ENCODE results near the gene ACTBL2. TPM values are rescaled to one million over a fixed set of nuclear protein-coding genes. Genes with fewer than 3 reads are reported as not detected.
A peak's percentile ranks its signal among the peaks of the same experiment; 100 is the strongest.

Gene ACTBL2
- total and polyA plus RNA-seq, 5 donors from 2014 or later: not detected

GRCh38 chr5:57453728-57454127 lies 28.9 kb downstream of the ACTBL2 start:
- Histone ChIP-seq H3K27ac (ENCODE audit: insufficient read depth, low read length, poor library complexity, severe bottlenecking) (no peak overlapping the region), H3K36me3 (ENCODE audit: control insufficient read depth, insufficient read depth, low read length) (no peaks in the 10 kb centered on the region), H3K27me3 (ENCODE audit: control insufficient read depth, insufficient read depth, low read length) (no peaks in the 10 kb centered on the region), H3K9me3 (ENCODE audit: control insufficient read depth in 2 of 2, low read length in 2 of 2) (no peaks in the 10 kb centered on the region), H3K4me3 (ENCODE audit: low read depth, low read length) (no peak overlapping the region), H3K4me1 (ENCODE audit: control insufficient read depth, insufficient read depth, low read length, poor library complexity, severe bottlenecking) (no peaks in the 10 kb centered on the region)
- Mint-ChIP-seq H3K9me3 (peaks cover 0 to 3% (median 0%) of the 10 kb centered on the region in 7 donors), H3K4me3 (no peak overlapping the region), H3K36me3 (no peaks in the 10 kb centered on the region), H3K4me1 (peaks cover 0 to 17% (median 2%) of the 10 kb centered on the region in 4 donors), H3K27me3 (no peaks in the 10 kb centered on the region), H3K27ac (no peak overlapping the region)
- ATAC-seq (ENCODE audit: low read depth in 2 of 2) (no peak), DNase-seq (no peak)

DNA sequence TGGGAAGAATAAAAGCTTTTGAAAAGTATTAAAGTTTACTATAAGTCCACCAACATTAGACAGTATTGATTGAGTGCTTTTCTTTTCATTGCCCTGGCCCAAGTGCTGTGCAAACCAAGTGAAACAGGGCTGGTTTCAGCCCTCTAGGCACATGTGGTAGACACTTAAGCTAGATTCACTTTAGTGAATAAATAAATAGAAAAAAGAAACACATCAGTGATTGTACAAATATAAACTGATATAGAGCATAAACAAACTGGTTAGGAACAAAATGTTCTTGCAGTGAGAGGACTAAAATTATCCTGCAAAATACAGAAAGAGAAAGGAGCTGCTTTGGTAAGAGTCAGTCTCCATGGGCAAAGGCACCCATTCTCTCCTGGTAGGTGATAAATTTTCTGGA lies 29.7 kb downstream of the ACTBL2 start:
- Histone ChIP-seq H3K27ac (ENCODE audit: insufficient read depth, low read length, poor library complexity, severe bottlenecking) (no peak overlapping the region), H3K4me3 (ENCODE audit: low read depth, low read length) (no peak overlapping the region), H3K4me1 (ENCODE audit: control insufficient read depth, insufficient read depth, low read length, poor library complexity, severe bottlenecking) (no peaks in the 10 kb centered on the region), H3K9me3 (ENCODE audit: control insufficient read depth in 2 of 2, low read length in 2 of 2) (no peaks in the 10 kb centered on the region), H3K27me3 (ENCODE audit: control insufficient read depth, insufficient read depth, low read length) (no peaks in the 10 kb centered on the region), H3K36me3 (ENCODE audit: control insufficient read depth, insufficient read depth, low read length) (no peaks in the 10 kb centered on the region)
- no peaks in the 10 kb centered on the region for H3K27me3 Mint-ChIP-seq
- H3K9me3 Mint-ChIP-seq: peaks cover 0 to 2% (median 0%) of the 10 kb centered on the region in 7 donors
- ATAC-seq (ENCODE audit: low read depth in 2 of 2): no peak
- no peaks in the 10 kb centered on the region for H3K36me3 Mint-ChIP-seq
- H3K4me1 Mint-ChIP-seq: peaks cover 0 to 17% (median 2%) of the 10 kb centered on the region in 4 donors
- no peak overlapping the region for H3K4me3 Mint-ChIP-seq
- no peak for DNase-seq
- no peak overlapping the region for H3K27ac Mint-ChIP-seq

- DNase-seq: peak in 2 of 3 donors; percentile 8 to 51
- H3K4me1 Mint-ChIP-seq: peaks cover 0 to 17% (median 2%) of the 10 kb centered on the region in 4 donors
- no peaks in the 10 kb centered on the region for H3K27me3 ChIP-seq (ENCODE audit: control insufficient read depth, insufficient read depth, low read length)
- H3K4me1 ChIP-seq (ENCODE audit: control insufficient read depth, insufficient read depth, low read length, poor library complexity, severe bottlenecking): no peaks in the 10 kb centered on the region
- no peaks in the 10 kb centered on the region for H3K9me3 ChIP-seq (ENCODE audit: control insufficient read depth in 2 of 2, low read length in 2 of 2)
- H3K4me3 ChIP-seq (ENCODE audit: low read depth, low read length): no peak overlapping the region
- peak overlapping the region in 1 of 4 donors; percentile 22 for H3K4me3 Mint-ChIP-seq
- H3K36me3 ChIP-seq (ENCODE audit: control insufficient read depth, insufficient read depth, low read length): no peaks in the 10 kb centered on the region
- H3K9me3 Mint-ChIP-seq: peaks cover 0 to 3% (median 0%) of the 10 kb centered on the region in 7 donors
- no peaks in the 10 kb centered on the region for H3K36me3 Mint-ChIP-seq
- H3K27ac ChIP-seq (ENCODE audit: insufficient read depth, low read length, poor library complexity, severe bottlenecking): no peak overlapping the region
- peaks cover 5% of the 10 kb centered on the region for H3K27me3 Mint-ChIP-seq
- peak; percentile 50 to 56 for ATAC-seq (ENCODE audit: low read depth in 2 of 2)
- H3K27ac Mint-ChIP-seq: no peak overlapping the region
Observed at GRCh38 chr5:57450991-57451876, 31.4 kb downstream of the ACTBL2 start.

DNA sequence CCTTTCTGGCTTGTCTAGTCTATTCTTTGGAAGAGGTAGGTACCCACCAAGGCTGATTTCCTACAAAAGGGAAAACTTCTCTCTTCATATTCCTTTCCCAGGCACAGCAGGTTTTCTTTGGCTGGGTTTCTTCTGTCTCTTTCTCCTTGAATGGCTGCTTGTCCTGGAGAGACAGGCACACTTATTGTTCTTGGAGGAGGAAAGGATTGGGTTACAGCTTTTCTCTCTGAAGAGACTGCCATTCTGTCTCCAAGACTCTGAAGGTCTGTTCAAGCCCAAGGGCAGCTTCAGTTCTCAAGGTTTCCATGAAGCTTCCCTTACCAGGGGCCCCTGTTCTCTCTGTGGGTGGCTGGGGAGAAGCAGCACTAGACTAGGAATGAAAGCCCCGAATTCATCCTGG lies 33.9 kb downstream of the ACTBL2 start:
- peaks cover 0 to 17% (median 2%) of the 10 kb centered on the region in 4 donors for H3K4me1 Mint-ChIP-seq
- no peak overlapping the region for H3K4me3 Mint-ChIP-seq
- peaks cover 0 to 3% (median 0%) of the 10 kb centered on the region in 7 donors for H3K9me3 Mint-ChIP-seq

GRCh38 chr5:57448287-57448686 lies 34.3 kb downstream of the ACTBL2 start:
- ATAC-seq (ENCODE audit: low read depth in 2 of 2): no peak
- Mint-ChIP-seq H3K27ac (no peak overlapping the region), H3K36me3 (no peaks in the 10 kb centered on the region), H3K9me3 (peaks cover 0 to 3% (median 0%) of the 10 kb centered on the region in 7 donors), H3K4me3 (no peak overlapping the region), H3K27me3 (peaks cover 13% of the 10 kb centered on the region), H3K4me1 (peaks cover 0 to 17% (median 2%) of the 10 kb centered on the region in 4 donors)
- H3K27me3 ChIP-seq (ENCODE audit: control insufficient read depth, insufficient read depth, low read length): peaks cover 4% of the 10 kb centered on the region
- no peak for DNase-seq
- H3K9me3 ChIP-seq (ENCODE audit: control insufficient read depth in 2 of 2, low read length in 2 of 2): no peaks in the 10 kb centered on the region
- H3K36me3 ChIP-seq (ENCODE audit: control insufficient read depth, insufficient read depth, low read length): no peaks in the 10 kb centered on the region
- H3K4me3 ChIP-seq (ENCODE audit: low read depth, low read length): no peak overlapping the region
- H3K4me1 ChIP-seq (ENCODE audit: control insufficient read depth, insufficient read depth, low read length, poor library complexity, severe bottlenecking): no peaks in the 10 kb centered on the region
- H3K27ac ChIP-seq (ENCODE audit: insufficient read depth, low read length, poor library complexity, severe bottlenecking): no peak overlapping the region

More for the DNA sequence above, 33.9 kb downstream of the ACTBL2 start:
- no peak overlapping the region for H3K27ac Mint-ChIP-seq
- no peaks in the 10 kb centered on the region for H3K36me3 Mint-ChIP-seq
- H3K4me3 ChIP-seq (ENCODE audit: low read depth, low read length): no peak overlapping the region
- no peak overlapping the region for H3K27ac ChIP-seq (ENCODE audit: insufficient read depth, low read length, poor library complexity, severe bottlenecking)
- H3K9me3 ChIP-seq (ENCODE audit: control insufficient read depth in 2 of 2, low read length in 2 of 2): no peaks in the 10 kb centered on the region
- no peaks in the 10 kb centered on the region for H3K4me1 ChIP-seq (ENCODE audit: control insufficient read depth, insufficient read depth, low read length, poor library complexity, severe bottlenecking)
- H3K27me3 Mint-ChIP-seq: peaks cover 9% of the 10 kb centered on the region
- DNase-seq: no peak
- H3K27me3 ChIP-seq (ENCODE audit: control insufficient read depth, insufficient read depth, low read length): peaks cover 2% of the 10 kb centered on the region
- no peak for ATAC-seq (ENCODE audit: low read depth in 2 of 2)
- no peaks in the 10 kb centered on the region for H3K36me3 ChIP-seq (ENCODE audit: control insufficient read depth, insufficient read depth, low read length)

DNA sequence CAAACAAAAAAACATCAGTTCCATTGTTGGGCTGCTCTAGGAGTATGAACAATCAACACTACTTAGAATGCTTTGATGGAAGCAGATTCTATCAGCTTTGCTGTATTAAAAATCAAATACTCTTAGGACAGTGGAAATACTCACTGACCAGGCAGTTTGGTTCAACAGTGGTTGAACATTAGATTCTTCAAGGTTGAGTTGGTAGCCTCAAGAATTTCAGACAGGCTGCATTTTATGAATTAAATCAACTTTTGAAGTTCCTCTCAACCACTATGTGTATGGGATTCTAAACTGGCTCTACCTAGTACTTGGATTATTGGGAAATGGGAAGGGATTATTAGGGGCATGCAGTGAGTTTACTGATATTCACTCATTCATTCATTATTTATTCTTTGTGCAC lies 35.0 kb downstream of the ACTBL2 start:
- no peaks in the 10 kb centered on the region for H3K36me3 ChIP-seq (ENCODE audit: control insufficient read depth, insufficient read depth, low read length)

DNA sequence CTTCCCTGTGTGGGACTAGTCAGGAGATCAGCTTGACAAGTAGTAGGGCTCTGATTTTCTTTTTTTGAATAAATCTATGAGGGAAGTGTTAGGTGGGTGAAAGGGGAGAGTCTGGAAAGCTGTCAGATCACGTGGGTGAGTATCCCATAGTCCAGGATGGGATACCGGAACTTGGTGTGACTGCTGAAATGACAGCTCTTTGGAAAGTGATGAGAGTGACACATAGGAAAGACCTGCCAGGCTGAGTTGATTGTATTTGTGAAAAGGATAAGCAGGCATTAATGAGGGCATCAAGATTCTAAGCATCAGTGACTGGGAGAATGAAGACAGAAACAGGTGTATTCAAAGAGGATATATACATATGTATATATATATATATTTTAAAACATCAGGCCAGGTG lies 35.6 kb downstream of the ACTBL2 start:
- no peaks in the 10 kb centered on the region for H3K9me3 ChIP-seq (ENCODE audit: control insufficient read depth in 2 of 2, low read length in 2 of 2)
- Mint-ChIP-seq H3K9me3 (peaks cover 0 to 3% (median 0%) of the 10 kb centered on the region in 7 donors), H3K36me3 (no peaks in the 10 kb centered on the region), H3K27ac (peak overlapping the region in 1 of 3 donors; percentile 10), H3K27me3 (peaks cover 20% of the 10 kb centered on the region), H3K4me3 (no peak overlapping the region), H3K4me1 (peaks cover 0 to 17% (median 2%) of the 10 kb centered on the region in 4 donors)
- H3K4me1 ChIP-seq (ENCODE audit: control insufficient read depth, insufficient read depth, low read length, poor library complexity, severe bottlenecking): no peaks in the 10 kb centered on the region
- H3K27me3 ChIP-seq (ENCODE audit: control insufficient read depth, insufficient read depth, low read length): peaks cover 4% of the 10 kb centered on the region
- H3K4me3 ChIP-seq (ENCODE audit: low read depth, low read length): no peak overlapping the region
- no peaks in the 10 kb centered on the region for H3K36me3 ChIP-seq (ENCODE audit: control insufficient read depth, insufficient read depth, low read length)
- no peak overlapping the region for H3K27ac ChIP-seq (ENCODE audit: insufficient read depth, low read length, poor library complexity, severe bottlenecking)
- DNase-seq (no peak), ATAC-seq (ENCODE audit: low read depth in 2 of 2) (no peak)

More for the DNA sequence above, 35.0 kb downstream of the ACTBL2 start:
- Mint-ChIP-seq H3K36me3 (no peaks in the 10 kb centered on the region), H3K27ac (no peak overlapping the region), H3K27me3 (peaks cover 19% of the 10 kb centered on the region), H3K9me3 (peaks cover 0 to 3% (median 0%) of the 10 kb centered on the region in 7 donors), H3K4me1 (peaks cover 0 to 17% (median 2%) of the 10 kb centered on the region in 4 donors), H3K4me3 (no peak overlapping the region)
- no peak overlapping the region for H3K4me3 ChIP-seq (ENCODE audit: low read depth, low read length)
- DNase-seq (no peak), ATAC-seq (ENCODE audit: low read depth in 2 of 2) (no peak)
- H3K27me3 ChIP-seq (ENCODE audit: control insufficient read depth, insufficient read depth, low read length): peaks cover 4% of the 10 kb centered on the region
- H3K9me3 ChIP-seq (ENCODE audit: control insufficient read depth in 2 of 2, low read length in 2 of 2): no peaks in the 10 kb centered on the region
- no peak overlapping the region for H3K27ac ChIP-seq (ENCODE audit: insufficient read depth, low read length, poor library complexity, severe bottlenecking)
- H3K4me1 ChIP-seq (ENCODE audit: control insufficient read depth, insufficient read depth, low read length, poor library complexity, severe bottlenecking): no peaks in the 10 kb centered on the region

All from CD4-positive, CD25-positive, alpha-beta regulatory T cell (primary cell).